ENCODE measurements around the gene STUB1.

STUB1 gene

GRCh38 chr16:652454-653305, 27.5 kb upstream of the STUB1 start:
- Histone ChIP-seq H3K27me3 (replicated peaks; ENCODE audit: insufficient read depth, low read length) (no peaks in the 10 kb centered on the region), H3K9me3 (replicated peaks; ENCODE audit: insufficient read depth, low read length) (no peaks in the 10 kb centered on the region), H3K27ac (ENCODE audit: low read length) (no peak overlapping the region), H2AFZ (ENCODE audit: low read length) (no peak overlapping the region), H3K4me2 (ENCODE audit: low read depth, low read length) (no peak overlapping the region), H3K4me1 (ENCODE audit: low read length) (no peaks in the 10 kb centered on the region; the same call in 1 of the 2 replicates), H3K9ac (ENCODE audit: low read length) (no peak overlapping the region), H3K4me3 (ENCODE audit: low read length) (no peak overlapping the region), H3F3A (ENCODE audit: insufficient read depth, low read length) (peaks cover 12% of the 10 kb centered on the region), H4K20me1 (ENCODE audit: insufficient read depth, low read length) (no peaks in the 10 kb centered on the region), H3K9me2 (replicated peaks; ENCODE audit: insufficient read depth, low read length) (no peaks in the 10 kb centered on the region), H3K36me3 (replicated peaks; ENCODE audit: insufficient read depth, low read length) (no peaks in the 10 kb centered on the region), H3K79me2 (ENCODE audit: low read length) (peaks cover 27% of the 10 kb centered on the region)
- TF ChIP-seq CTCF (IDR thresholded peaks at IDR 0.05; ENCODE audit: low read length) (no peak), EZH2phosphoT487 (IDR thresholded peaks at IDR 0.05; ENCODE audit: low read length) (no peak)
- DNase-seq: no peak

DNA sequence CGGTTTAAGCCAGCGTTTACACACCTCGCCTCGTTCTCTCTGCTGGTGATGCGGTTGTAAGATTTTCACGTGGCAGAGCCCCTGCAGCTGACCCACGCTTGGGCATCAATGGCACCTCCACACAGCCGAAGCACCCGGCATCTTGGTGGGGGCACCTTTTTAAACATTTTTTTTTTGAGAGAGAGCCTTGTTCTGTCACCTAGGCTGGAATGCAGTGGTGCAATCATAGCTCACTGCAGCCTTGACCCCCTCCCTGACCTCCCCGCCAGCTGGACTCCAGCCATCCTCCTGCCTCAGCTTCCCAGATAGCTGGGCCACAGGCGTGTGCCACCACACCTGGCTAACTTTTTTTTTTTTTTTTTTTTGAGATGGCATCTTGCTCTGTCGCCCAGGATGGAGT, 26.2 kb upstream of the STUB1 start:
- no peaks in the 10 kb centered on the region for H4K20me1 ChIP-seq (ENCODE audit: insufficient read depth, low read length)
- no peaks in the 10 kb centered on the region; the same call in 1 of the 2 replicates for H3K4me1 ChIP-seq (ENCODE audit: low read length)
- H3K4me3 ChIP-seq (ENCODE audit: low read length): no peak overlapping the region
- H2AFZ ChIP-seq (ENCODE audit: low read length): no peak overlapping the region
- no peaks in the 10 kb centered on the region for H3K9me2 ChIP-seq (replicated peaks; ENCODE audit: insufficient read depth, low read length)
- no peaks in the 10 kb centered on the region for H3K27me3 ChIP-seq (replicated peaks; ENCODE audit: insufficient read depth, low read length)
- H3F3A ChIP-seq (ENCODE audit: insufficient read depth, low read length): no peaks in the 10 kb centered on the region
- H3K79me2 ChIP-seq (ENCODE audit: low read length): peaks cover 14% of the 10 kb centered on the region
- TF ChIP-seq EZH2phosphoT487 (IDR thresholded peaks at IDR 0.05; ENCODE audit: low read length) (no peak), CTCF (IDR thresholded peaks at IDR 0.05; ENCODE audit: low read length) (no peak), EZH2 (optimal IDR thresholded peaks at IDR 0.05; ENCODE audit: low read depth, low read length) (no peak)
- H3K36me3 ChIP-seq (replicated peaks; ENCODE audit: insufficient read depth, low read length): no peaks in the 10 kb centered on the region
- H3K9me3 ChIP-seq (replicated peaks; ENCODE audit: insufficient read depth, low read length): no peaks in the 10 kb centered on the region
- no peak overlapping the region for H3K4me2 ChIP-seq (ENCODE audit: low read depth, low read length)
- no peak overlapping the region for H3K27ac ChIP-seq (ENCODE audit: low read length)
- H3K9ac ChIP-seq (ENCODE audit: low read length): no peak overlapping the region
- no peak for DNase-seq

DNA sequence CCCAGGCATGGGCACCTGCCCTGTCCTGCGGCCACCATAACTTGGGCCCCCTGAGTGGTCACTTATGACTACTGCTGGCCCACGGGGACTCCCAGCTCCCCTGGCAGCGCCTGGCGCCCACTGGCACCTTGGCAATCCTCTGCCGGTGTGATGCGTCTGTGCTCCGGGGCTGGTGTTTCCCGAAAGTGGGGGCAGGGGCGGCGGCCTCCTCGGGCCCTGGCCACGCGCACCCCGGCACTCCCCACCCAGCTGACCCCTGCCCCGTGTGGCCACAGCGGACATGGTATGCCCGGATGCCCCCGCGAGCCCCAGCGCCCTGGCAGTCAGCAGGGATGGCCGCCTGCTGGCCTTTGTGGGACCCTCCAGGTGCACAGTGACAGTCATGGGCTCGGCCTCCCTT, 22.7 kb upstream of the STUB1 start:
- H3K4me2 ChIP-seq (ENCODE audit: low read depth, low read length): no peak overlapping the region
- no peaks in the 10 kb centered on the region for H3K9me2 ChIP-seq (replicated peaks; ENCODE audit: insufficient read depth, low read length)
- H3K36me3 ChIP-seq (replicated peaks; ENCODE audit: insufficient read depth, low read length): no peaks in the 10 kb centered on the region
- no peak overlapping the region for H3K27ac ChIP-seq (ENCODE audit: low read length)
- H3K9ac ChIP-seq (ENCODE audit: low read length): no peak overlapping the region
- no peaks in the 10 kb centered on the region for H4K20me1 ChIP-seq (ENCODE audit: insufficient read depth, low read length)
- no peak for TF ChIP-seq EZH2 (optimal IDR thresholded peaks at IDR 0.05; ENCODE audit: low read depth, low read length)
- TF ChIP-seq EZH2phosphoT487 (IDR thresholded peaks at IDR 0.05; ENCODE audit: low read length): no peak
- no peak for TF ChIP-seq CTCF (IDR thresholded peaks at IDR 0.05; ENCODE audit: low read length)
- H3K4me1 ChIP-seq (ENCODE audit: low read length): peaks cover 8% of the 10 kb centered on the region
- no peaks in the 10 kb centered on the region for H3K9me3 ChIP-seq (replicated peaks; ENCODE audit: insufficient read depth, low read length)
- no peak overlapping the region for H2AFZ ChIP-seq (ENCODE audit: low read length)
- H3K27me3 ChIP-seq (replicated peaks; ENCODE audit: insufficient read depth, low read length): no peaks in the 10 kb centered on the region
- H3K79me2 ChIP-seq (ENCODE audit: low read length): no peaks in the 10 kb centered on the region
- H3K4me3 ChIP-seq (ENCODE audit: low read length): no peak overlapping the region
- H3F3A ChIP-seq (ENCODE audit: insufficient read depth, low read length): no peaks in the 10 kb centered on the region
- no peak for DNase-seq

Measured in MM.1S (cell line).